Measurements from ENCODE around the gene RNF125.
"Not testable (repeated sequence)": the region's sequence is repeated elsewhere in the genome, so short reads cannot be mapped to it uniquely, and the experiment has no call there.

The RNF125 gene

DNA sequence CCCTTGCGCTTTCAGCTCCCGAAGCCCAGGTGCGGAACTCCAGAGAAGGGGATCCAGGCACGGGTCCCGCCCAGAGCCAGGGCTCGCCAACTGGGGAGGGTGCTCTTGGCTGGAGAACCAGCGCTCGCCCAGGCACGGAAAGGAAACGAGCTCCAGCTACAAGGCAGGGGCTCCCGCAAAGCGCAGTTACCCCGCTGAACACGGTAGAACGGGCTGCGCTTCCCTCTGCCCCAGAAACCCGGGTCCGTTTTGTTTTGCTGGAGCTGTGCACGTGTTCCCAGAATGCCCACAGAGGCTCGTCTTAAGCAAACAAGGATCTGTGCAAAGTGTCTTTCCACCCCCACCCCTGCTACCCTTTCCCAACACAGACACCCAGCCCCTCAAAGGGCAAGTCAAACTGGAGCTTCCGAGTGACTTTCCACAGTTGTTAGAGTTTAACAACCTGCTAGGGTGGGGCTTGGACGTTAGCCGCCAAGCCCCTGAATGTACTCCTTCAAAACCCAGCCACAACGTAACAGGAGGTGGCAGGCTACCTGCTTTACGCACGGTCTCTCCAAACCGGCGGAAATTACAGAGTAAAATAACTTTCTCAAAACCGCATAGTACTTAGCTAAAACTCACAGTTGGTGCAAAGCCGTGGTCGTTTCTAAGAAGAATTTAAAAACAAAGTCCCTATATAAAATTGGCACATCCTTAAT is 775 bp downstream of the RNF125 start:
- H3K36me3 ChIP-seq: no peaks in the 10 kb centered on the region

DNA sequence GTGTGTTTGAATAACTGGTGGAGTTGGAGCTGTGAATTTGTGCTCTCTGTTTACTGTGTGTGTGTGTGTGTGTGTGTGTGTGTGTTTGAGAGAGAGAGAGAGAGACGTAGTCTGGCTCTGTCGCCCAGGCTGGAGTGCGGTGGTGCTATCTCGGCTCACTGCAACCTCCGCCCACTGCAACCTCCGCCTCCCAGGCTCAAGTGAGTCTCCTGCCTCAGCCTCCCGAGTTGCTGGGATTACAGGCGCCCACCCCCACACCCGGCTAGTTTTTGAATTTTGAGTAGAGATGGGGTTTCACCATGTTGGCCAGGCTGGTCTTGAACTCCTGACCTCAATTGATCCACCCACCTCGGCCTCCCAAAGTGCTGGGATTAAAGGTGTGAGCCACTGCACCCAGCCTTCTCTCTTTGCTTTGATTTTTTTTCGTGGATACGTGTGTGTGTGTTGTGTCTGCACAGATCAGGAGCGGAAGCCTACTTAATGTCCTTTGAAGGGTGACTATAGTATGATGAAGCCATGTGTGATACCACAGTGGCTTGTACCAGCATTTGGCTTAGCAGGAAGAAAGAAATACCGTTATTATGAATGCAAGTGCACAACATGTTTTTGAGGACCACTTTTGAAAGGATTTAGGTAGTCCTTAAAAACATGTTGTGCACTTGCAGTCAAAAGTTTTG is 1.5 kb downstream of the RNF125 start:
- H3K27me3 ChIP-seq, H3K36me3 ChIP-seq, H3K9me3 ChIP-seq: not testable (repeated sequence)
- Histone ChIP-seq H3K27ac (peak overlapping the region; percentile 82), H3K4me1 (ENCODE audit: control insufficient read depth in 1 of 2, insufficient read depth in 1 of 2, low read depth in 1 of 2, low read length in 1 of 2) (peaks cover 20% of the 10 kb centered on the region in 2 experiments), H3K4me3 (ENCODE audit: low read depth in 1 of 2, low read length in 1 of 2) (peak overlapping the region; percentile 72 to 79)

More for the DNA sequence above, 775 bp downstream of the RNF125 start:
- Histone ChIP-seq H3K9me3 (no peaks in the 10 kb centered on the region), H3K27me3 (no peaks in the 10 kb centered on the region), H3K4me3 (ENCODE audit: low read depth in 1 of 2, low read length in 1 of 2) (peak overlapping the region; percentile 72 to 79), H3K4me1 (ENCODE audit: control insufficient read depth in 1 of 2, insufficient read depth in 1 of 2, low read depth in 1 of 2, low read length in 1 of 2) (peaks cover 20% of the 10 kb centered on the region in 2 experiments), H3K27ac (peak overlapping the region; percentile 82)
- TF ChIP-seq CTCF (IDR thresholded peaks at IDR 0.05): no peak

DNA sequence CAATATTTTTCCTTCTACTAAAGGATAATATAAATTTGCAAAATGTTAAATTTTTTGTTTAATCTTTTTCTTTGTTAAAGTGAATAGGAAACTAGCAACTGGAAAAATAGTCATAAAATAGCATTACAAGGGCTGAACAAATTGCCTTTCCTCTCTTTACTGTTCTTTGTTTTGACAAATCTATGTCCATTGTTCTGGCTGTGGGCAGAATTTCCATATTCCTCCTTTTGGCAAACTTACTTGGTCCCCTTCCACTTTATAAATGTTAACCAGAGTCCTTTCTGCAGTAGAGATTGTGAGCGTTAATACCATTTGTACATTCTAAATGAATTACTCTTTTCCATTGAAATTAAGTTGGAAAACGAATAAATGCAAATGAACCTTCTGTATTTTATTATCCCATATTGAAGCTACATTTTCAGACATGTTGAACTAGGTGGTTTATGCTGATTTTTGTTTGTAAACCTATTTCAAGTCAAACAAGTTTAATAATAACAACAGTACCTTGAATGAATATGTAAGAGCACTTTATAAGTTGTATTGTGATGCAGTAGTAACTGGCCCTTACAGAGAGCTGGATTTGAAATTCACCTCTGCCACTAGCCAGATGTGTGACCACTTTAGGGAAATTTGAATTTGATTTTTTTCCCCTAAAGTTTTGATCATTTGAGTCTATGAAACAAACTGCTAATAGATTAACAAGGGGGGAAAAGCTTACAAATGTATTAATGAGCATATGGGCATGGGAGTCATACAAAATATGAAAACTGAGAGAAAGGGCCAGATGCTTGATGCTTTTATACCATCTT is 3.3 kb downstream of the RNF125 start:
- no peak overlapping the region for H3K27ac ChIP-seq
- H3K4me1 ChIP-seq (ENCODE audit: control insufficient read depth in 1 of 2, insufficient read depth in 1 of 2, low read depth in 1 of 2, low read length in 1 of 2): peaks cover 20% of the 10 kb centered on the region in 2 experiments
- H3K27me3 ChIP-seq: no peaks in the 10 kb centered on the region
- H3K36me3 ChIP-seq: no peaks in the 10 kb centered on the region
- H3K4me3 ChIP-seq (ENCODE audit: low read depth in 1 of 2, low read length in 1 of 2): no peak overlapping the region
- no peaks in the 10 kb centered on the region for H3K9me3 ChIP-seq
- no peak for TF ChIP-seq CTCF (IDR thresholded peaks at IDR 0.05)

GRCh38 chr18:32025744-32026143 is 7.1 kb downstream of the RNF125 start:
- no peak overlapping the region for H3K27ac ChIP-seq
- no peaks in the 10 kb centered on the region for H3K36me3 ChIP-seq
- TF ChIP-seq CTCF (IDR thresholded peaks at IDR 0.05): no peak
- no peak overlapping the region for H3K4me3 ChIP-seq (ENCODE audit: low read depth in 1 of 2, low read length in 1 of 2)
- H3K4me1 ChIP-seq (ENCODE audit: control insufficient read depth in 1 of 2, insufficient read depth in 1 of 2, low read depth in 1 of 2, low read length in 1 of 2): no peaks in the 10 kb centered on the region
- H3K9me3 ChIP-seq: no peaks in the 10 kb centered on the region
- no peaks in the 10 kb centered on the region for H3K27me3 ChIP-seq

GRCh38 chr18:32026491-32027086 is 8.0 kb downstream of the RNF125 start:
- TF ChIP-seq CTCF (IDR thresholded peaks at IDR 0.05): no peak
- no peak overlapping the region for H3K27ac ChIP-seq
- H3K27me3 ChIP-seq: no peaks in the 10 kb centered on the region
- no peak overlapping the region for H3K4me3 ChIP-seq (ENCODE audit: low read depth in 1 of 2, low read length in 1 of 2)
- no peaks in the 10 kb centered on the region for H3K9me3 ChIP-seq
- no peaks in the 10 kb centered on the region for H3K4me1 ChIP-seq (ENCODE audit: control insufficient read depth in 1 of 2, insufficient read depth in 1 of 2, low read depth in 1 of 2, low read length in 1 of 2)
- H3K36me3 ChIP-seq: no peaks in the 10 kb centered on the region

All from neutrophil (primary cell).